HG03159 (cell line): ENCODE results near the gene COL4A4.

Experiments
- ATAC-seq: cut with Tn5 transposase; IDR thresholded peaks from one replicate; pipeline ENCODE4 v1.9.1; 2021; ENCODE audit warnings: mild to moderate bottlenecking, moderate library complexity; ENCODE audit not compliant: unreplicated experiment

COL4A4 gene

GRCh38 chr2:227033471-227034148 is 130.4 kb downstream of the COL4A4 start:
- peak; percentile 89 for ATAC-seq

DNA sequence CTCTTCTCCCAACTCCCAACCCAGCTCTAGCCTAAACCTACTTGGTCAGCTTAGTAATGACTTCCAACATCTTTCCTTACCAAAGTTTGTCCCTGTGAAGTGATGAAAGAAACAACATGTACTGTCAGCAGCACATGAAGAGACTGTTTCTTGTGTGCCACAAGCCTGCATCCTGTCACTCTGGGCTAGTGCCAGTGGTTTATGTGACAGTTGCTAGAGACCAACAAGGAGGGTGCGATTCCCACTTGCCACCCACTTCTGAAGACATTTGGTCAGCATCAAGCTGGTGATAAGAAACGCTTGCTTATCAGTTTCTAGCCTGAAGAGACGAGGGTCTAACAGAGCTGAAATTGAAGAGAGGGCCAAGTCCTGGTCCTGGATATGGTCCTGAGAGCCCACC is 132.6 kb downstream of the COL4A4 start:
- ATAC-seq = no peak

- no peak for ATAC-seq
Measured at GRCh38 chr2:227030789-227031188, 133.2 kb downstream of the COL4A4 start.

GRCh38 chr2:227029426-227030105 is 134.4 kb downstream of the COL4A4 start:
- no peak for ATAC-seq

GRCh38 chr2:227025510-227025909 is 138.5 kb downstream of the COL4A4 start:
- ATAC-seq = peak; percentile 57

DNA sequence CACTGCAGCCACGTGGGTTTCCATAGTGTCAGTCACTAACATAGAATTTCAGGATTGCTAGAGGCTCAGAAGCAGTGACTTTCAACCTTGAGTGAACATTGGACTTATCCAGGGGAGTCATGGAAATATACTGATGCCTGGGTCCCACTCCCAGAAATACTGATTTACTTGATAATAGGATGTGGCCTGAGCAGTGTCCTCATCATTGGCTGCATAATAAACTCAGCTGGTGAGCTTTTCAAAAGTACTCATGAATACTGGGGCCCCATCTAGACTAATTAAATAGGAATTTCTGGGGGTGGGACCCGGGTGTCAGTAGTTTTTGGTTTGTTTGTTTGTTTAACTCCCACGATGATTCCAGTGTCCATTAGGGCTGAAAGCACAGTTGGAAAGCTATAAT is 141.4 kb downstream of the COL4A4 start:
- ATAC-seq = no peak

- ATAC-seq = no peak
Measured at GRCh38 chr2:227020416-227020815, 143.6 kb downstream of the COL4A4 start.

GRCh38 chr2:227016894-227017293 is 147.1 kb downstream of the COL4A4 start:
- no peak for ATAC-seq

GRCh38 chr2:227013881-227014280 is 150.1 kb downstream of the COL4A4 start:
- no peak for ATAC-seq

- no peak for ATAC-seq
Measured at GRCh38 chr2:227013330-227013729, 150.7 kb downstream of the COL4A4 start.

GRCh38 chr2:227010433-227010832 is 153.6 kb downstream of the COL4A4 start:
- ATAC-seq = no peak

GRCh38 chr2:227007940-227008339 is 156.1 kb downstream of the COL4A4 start:
- ATAC-seq = no peak

DNA sequence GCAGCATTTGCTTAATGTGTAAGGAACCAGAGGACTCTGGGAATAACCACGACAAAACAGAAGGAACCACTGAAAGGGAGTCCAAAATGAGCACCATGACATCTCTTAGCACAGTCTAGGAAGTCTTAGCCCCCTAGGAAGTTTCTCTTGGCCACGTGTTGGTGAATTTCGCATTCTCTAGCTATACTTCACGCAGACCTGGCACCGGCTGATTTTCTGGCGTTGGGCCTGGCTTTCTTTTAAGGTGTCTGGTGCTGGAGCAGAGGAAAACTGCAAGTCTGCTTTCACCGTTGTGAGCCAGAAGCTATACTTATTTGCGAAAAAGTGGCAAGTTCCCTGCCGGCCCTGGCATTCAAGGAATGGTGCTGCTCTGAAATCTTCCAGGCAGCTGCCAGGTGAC is 156.9 kb downstream of the COL4A4 start:
- ATAC-seq = no peak

DNA sequence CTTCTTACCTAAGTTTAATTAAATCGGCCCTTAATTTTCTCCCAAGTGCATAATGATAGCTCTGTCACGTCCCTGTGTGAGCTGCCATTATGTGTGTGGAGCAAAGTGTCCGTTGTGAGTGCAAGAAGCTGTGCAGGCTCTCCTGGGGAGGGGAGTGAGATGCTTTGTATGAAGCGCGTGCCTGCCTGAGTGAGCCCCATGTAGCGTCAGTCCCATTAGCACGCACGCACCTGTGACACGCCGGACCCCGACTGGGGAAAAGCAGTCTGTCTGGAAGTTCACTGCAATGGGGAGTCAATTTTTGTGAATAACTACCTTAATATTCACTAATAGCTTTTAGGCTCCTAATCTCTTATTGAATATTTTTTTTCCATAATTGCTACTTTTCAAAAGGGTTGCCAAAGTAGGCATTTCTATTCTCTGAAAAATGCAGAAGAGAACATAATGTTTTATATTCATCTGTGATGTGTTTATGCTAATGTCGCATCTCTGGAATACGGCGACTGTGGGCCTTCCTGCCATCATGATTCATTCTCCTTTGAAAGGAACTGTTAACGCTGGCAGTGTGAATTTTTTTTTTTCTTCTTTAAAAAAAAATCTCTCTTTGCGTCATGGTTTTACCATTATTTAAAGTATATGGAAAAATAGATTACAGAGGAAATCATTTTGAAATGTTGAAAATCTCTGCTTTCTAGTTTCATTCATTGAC is 157.7 kb downstream of the COL4A4 start:
- no peak for ATAC-seq

GRCh38 chr2:227004482-227004881 is 159.5 kb downstream of the COL4A4 start:
- no peak for ATAC-seq

GRCh38 chr2:227000123-227000522 is 163.9 kb downstream of the COL4A4 start:
- no peak for ATAC-seq

- no peak for ATAC-seq
Measured at GRCh38 chr2:226999661-227000060, 164.3 kb downstream of the COL4A4 start.

GRCh38 chr2:226995625-226996041 is 168.4 kb downstream of the COL4A4 start:
- ATAC-seq = no peak

GRCh38 chr2:226994775-226995174 is 169.2 kb downstream of the COL4A4 start:
- ATAC-seq = no peak

DNA sequence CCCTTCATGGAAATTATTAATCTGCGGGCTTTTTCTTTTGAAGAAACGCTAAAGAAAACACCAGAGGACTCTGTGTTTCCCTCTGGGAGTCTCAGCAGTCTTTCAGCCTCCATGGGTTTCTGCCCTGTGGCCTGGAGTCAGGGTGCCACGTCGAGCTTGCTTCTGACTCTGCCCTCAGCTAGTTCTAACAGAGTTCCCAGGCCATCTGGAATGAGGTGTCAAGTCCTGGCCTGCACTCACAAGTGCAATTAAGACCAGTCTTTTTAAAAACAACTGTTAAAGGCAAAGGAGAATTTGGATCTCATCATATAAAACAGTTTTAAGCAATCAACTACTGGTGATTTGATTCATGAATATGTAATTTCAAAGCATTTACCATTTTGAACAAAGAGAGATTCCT is 170.8 kb downstream of the COL4A4 start:
- no peak for ATAC-seq

- no peak for ATAC-seq
Measured at GRCh38 chr2:226991663-226992062, 172.3 kb downstream of the COL4A4 start.

DNA sequence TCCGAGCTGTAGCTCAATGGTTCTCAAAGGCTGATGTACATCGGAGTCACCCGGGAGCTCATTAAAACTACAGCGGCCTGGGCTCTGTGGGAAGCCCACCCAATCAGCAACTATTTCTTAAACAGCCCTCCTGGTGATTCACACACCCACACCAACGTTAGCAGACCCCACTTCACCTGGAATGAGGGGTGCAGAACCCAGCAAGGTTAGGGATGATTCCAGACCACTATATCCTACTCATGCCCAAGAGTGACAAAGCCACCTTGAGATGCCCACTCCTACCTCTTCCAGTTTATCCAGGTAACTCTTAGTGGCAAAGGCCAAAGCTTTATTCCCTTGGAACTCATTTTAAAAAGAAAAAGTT is 178.4 kb downstream of the COL4A4 start:
- no peak for ATAC-seq
